ENCODE measurements around the gene NKX2-2.
"Not testable (repeated sequence)": the region's sequence is repeated elsewhere in the genome, so short reads cannot be mapped to it uniquely, and the experiment has no call there.

The NKX2-2 gene

DNA sequence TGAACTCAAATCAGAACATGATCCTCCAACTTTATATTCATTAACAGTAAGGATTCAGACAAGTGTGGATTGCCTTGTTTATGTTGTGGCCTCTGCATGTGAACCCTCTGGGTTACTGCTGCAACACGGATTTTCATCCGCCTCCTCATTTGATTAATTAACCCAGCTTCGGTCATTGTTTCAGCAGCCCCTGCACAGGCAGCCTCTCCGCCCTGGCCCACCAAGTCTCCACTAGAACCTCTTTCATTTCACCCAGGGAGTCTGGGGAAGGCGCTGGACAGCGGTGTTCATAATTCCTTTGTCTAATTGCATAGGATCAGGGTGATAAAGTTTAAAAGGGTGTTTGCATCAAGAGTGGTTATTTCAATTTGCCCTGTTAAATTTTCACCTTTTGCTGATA lies 15.7 kb downstream of the NKX2-2 start:
- intact Hi-C loops (cut with DNase I): no loop called here
- no peak for DNase-seq

DNA sequence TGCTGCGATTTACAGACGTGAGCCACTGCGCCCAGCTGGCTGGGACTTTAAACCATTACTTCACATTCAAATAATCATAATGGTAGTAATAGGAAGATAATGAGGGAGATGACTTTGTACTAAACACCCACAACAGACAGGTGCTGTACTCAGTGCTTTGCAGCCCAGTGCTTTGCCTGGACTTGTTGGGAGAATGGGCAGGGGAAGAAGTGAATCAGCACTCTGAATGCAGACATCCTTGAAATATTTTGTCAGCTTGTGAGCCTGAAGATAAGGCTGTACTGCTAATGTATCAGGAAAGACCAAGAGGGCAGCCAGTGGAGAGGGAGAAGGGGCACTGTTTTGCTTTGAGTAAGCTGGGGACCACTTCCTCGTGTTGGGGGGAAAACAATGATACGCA lies 17.4 kb downstream of the NKX2-2 start:
- intact Hi-C loops (cut with DNase I): no loop called here
- no peak for DNase-seq

- intact Hi-C loops (cut with DNase I): no loop called here
- DNase-seq: no peak
Measured at GRCh38 chr20:21493049-21493448, 20.8 kb downstream of the NKX2-2 start.

DNA sequence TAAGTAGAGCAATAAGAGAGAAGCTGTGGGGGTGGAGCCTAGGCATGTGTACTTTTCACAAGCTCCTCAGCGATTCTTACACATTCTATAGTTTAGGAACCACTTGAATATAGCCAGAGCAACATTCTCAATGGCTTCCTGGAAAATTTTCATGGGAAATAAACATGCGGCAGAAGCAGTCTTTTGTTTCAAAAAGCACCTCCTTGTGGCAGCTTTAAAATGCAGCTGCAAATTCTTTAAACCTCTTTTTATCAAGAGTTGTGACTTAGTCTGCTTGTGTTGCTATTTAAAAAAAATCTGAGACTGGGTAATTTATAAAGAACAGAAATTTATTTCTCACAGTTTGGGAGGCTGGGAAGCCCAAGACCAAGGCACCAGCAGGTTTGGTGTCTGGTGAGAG lies 23.8 kb downstream of the NKX2-2 start:
- intact Hi-C loops (cut with DNase I): no loop called here
- no peak for DNase-seq

- DNase-seq; intact Hi-C loops (cut with DNase I): not testable (repeated sequence)
Measured at GRCh38 chr20:21480144-21480543, 33.7 kb downstream of the NKX2-2 start.

DNA sequence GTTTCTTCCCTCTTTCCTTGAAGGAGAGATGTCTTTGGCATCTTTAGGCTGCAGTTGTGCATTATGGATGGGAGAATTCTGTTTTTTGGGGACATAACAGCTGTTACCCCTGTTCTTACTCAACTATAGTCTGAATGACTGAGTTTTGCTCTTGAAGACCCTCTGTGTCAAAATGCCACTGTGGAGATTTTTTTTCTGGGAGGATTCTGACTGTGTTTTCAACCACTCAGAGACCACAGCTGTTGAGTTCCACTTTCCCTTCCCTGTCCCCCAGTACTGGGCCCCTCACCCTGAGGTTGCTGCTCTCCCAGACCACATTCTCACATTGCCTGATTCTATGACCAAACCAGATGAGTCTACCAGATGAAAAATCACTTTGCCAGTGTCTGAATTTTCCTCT lies 48.1 kb downstream of the NKX2-2 start:
- intact Hi-C loops (cut with DNase I): no loop called here
- DNase-seq: no peak

- DNase-seq: no peak
Measured at GRCh38 chr20:21464916-21465315, 48.9 kb downstream of the NKX2-2 start.

More at GRCh38 chr20:21464916-21465315, 48.9 kb downstream of the NKX2-2 start:
- intact Hi-C loops (cut with DNase I): no loop called here

Data from head of caudate nucleus (tissue), 42 donors.